H9 (cell line): Measurements from ENCODE around the gene AKR1A1. TPM values are rescaled to one million over a fixed set of nuclear protein-coding genes. Genes with fewer than 3 reads are reported as not detected.
"Not testable (repeated sequence)": the region's sequence is repeated elsewhere in the genome, so short reads cannot be mapped to it uniquely, and the experiment has no call there.

Experiments
- DNase-seq: peaks from one replicate; pipeline ENCODE4 v3.0.0-alpha.2; 2017
- H2AFZ ChIP-seq: one replicate; pipeline ENCODE4 v1.6.1; 2013; ENCODE audit warnings: mild to moderate bottlenecking, low read length, control low read depth, moderate library complexity
- H2AK5ac ChIP-seq: 2 replicates; pipeline ENCODE4 v1.6.1; 2013; ENCODE audit warnings: low read length, control low read depth, mixed read lengths; ENCODE audit not compliant: insufficient read length
- H2BK120ac ChIP-seq: one replicate; pipeline ENCODE4 v1.6.1; 2013; ENCODE audit warnings: low read depth, mild to moderate bottlenecking, low read length, control low read depth, inconsistent platforms; ENCODE audit not compliant: poor library complexity, severe bottlenecking
- H2BK12ac ChIP-seq: 2 replicates; pipeline ENCODE4 v1.6.1; 2013; ENCODE audit warnings: low read length, control low read depth, mixed read lengths, low read depth; ENCODE audit not compliant: insufficient read length
- H2BK15ac ChIP-seq: 2 replicates; pipeline ENCODE4 v1.6.1; 2013; ENCODE audit warnings: low read depth, low read length, control low read depth
- H2BK20ac ChIP-seq: one replicate; pipeline ENCODE4 v1.6.1; 2013; ENCODE audit warnings: low read depth, mild to moderate bottlenecking, low read length, control low read depth, inconsistent platforms; ENCODE audit not compliant: poor library complexity, severe bottlenecking
- H2BK5ac ChIP-seq: 2 replicates; pipeline ENCODE4 v1.6.1; 2013; ENCODE audit warnings: low read length, control low read depth, mixed read lengths; ENCODE audit not compliant: insufficient read length
- H3K14ac ChIP-seq: 2 replicates; pipeline ENCODE4 v1.6.1; 2013; ENCODE audit warnings: low read length, control low read depth; ENCODE audit not compliant: insufficient read depth
- H3K18ac ChIP-seq: 2 replicates; pipeline ENCODE4 v1.6.1; 2013; ENCODE audit warnings: low read depth, mild to moderate bottlenecking, mixed read lengths, low read length, control low read depth; ENCODE audit not compliant: insufficient read length
- H3K23ac ChIP-seq: 2 replicates; pipeline ENCODE4 v1.6.1; 2013; ENCODE audit warnings: low read length, control low read depth, mixed read lengths, low read depth; ENCODE audit not compliant: insufficient read length
- H3K23me2 ChIP-seq: 2 replicates; pipeline ENCODE4 v1.6.1; 2013; ENCODE audit warnings: low read depth, mild to moderate bottlenecking, mixed read lengths, low read length, control low read depth; ENCODE audit not compliant: insufficient read length, poor library complexity, severe bottlenecking
- H3K27ac ChIP-seq: 2 replicates; pipeline ENCODE4 v1.5.1; 2013; ENCODE audit warnings: low read length, control low read depth, mixed read lengths, low read depth; ENCODE audit not compliant: insufficient read length
- H3K27me3 ChIP-seq: 2 replicates; pipeline ENCODE4 v1.6.1; 2013; ENCODE audit warnings: low read length, control low read depth, inconsistent platforms; ENCODE audit not compliant: insufficient read depth
- H3K4ac ChIP-seq: 2 replicates; pipeline ENCODE4 v1.6.1; 2013; ENCODE audit warnings: low read depth, mild to moderate bottlenecking, control low read depth, inconsistent platforms, low read length, moderate library complexity
- H3K4me1 ChIP-seq: 2 replicates; pipeline ENCODE4 v1.6.1; 2013; ENCODE audit warnings: low read length, control low read depth, inconsistent platforms; ENCODE audit not compliant: insufficient read depth
- H3K4me2 ChIP-seq: 2 replicates; pipeline ENCODE4 v1.6.1; 2013; ENCODE audit warnings: low read length, control low read depth, mixed read lengths; ENCODE audit not compliant: insufficient read length, insufficient read depth
- H3K56ac ChIP-seq: 2 replicates; pipeline ENCODE4 v1.6.1; 2013; ENCODE audit warnings: low read depth, mild to moderate bottlenecking, mixed read lengths, low read length, control low read depth; ENCODE audit not compliant: insufficient read length
- H3K79me1 ChIP-seq: 2 replicates; pipeline ENCODE4 v1.6.1; 2013; ENCODE audit warnings: low read depth, mild to moderate bottlenecking, moderate library complexity, low read length, control low read depth, inconsistent platforms; ENCODE audit not compliant: insufficient read depth, poor library complexity, severe bottlenecking
- H3K79me2 ChIP-seq: 2 replicates; pipeline ENCODE4 v1.6.1; 2013; ENCODE audit warnings: low read length, control low read depth, inconsistent platforms; ENCODE audit not compliant: insufficient read depth
- H3K9ac ChIP-seq: 2 replicates; pipeline ENCODE4 v1.6.1; 2013; ENCODE audit warnings: low read length, control low read depth, mixed read lengths; ENCODE audit not compliant: insufficient read length; ENCODE audit errors: extremely low read depth
- H3K9me3 ChIP-seq: one replicate; pipeline ENCODE4 v1.6.1; 2013; ENCODE audit warnings: low read depth, low read length, inconsistent platforms; ENCODE audit not compliant: control insufficient read depth
- H3T11ph ChIP-seq: one replicate; pipeline ENCODE4 v1.6.1; 2013; ENCODE audit warnings: mild to moderate bottlenecking, low read length, control low read depth, inconsistent platforms
- H4K20me1 ChIP-seq: one replicate; pipeline ENCODE4 v1.6.1; 2013; ENCODE audit not compliant: control insufficient read depth, insufficient read length, insufficient read depth
- H4K5ac ChIP-seq: 2 replicates; pipeline ENCODE4 v1.6.1; 2013; ENCODE audit warnings: low read depth, mild to moderate bottlenecking, mixed read lengths, low read length, control low read depth; ENCODE audit not compliant: insufficient read length
- H4K8ac ChIP-seq: replicated peaks from 2 replicates; pipeline ENCODE4 v1.6.1; 2013; ENCODE audit warnings: low read length, control low read depth, mixed read lengths, low read depth; ENCODE audit not compliant: insufficient read length
- H4K91ac ChIP-seq: 2 replicates; pipeline ENCODE4 v1.6.1; 2013; ENCODE audit warnings: low read depth, mild to moderate bottlenecking, moderate library complexity, mixed read lengths, low read length, control low read depth; ENCODE audit not compliant: insufficient read length
- H3K27ac Mint-ChIP-seq, 3 experiments: 2 replicates in 2 of 3; 3 replicates in 1 of 3; pipeline ENCODE4 v1.8.0; 2020 to 2021; ENCODE audit warnings: mixed read lengths in 3 of 3, mild to moderate bottlenecking in 1 of 3, moderate library complexity in 1 of 3
- H3K27me3 Mint-ChIP-seq: 2 replicates; pipeline ENCODE4 v1.8.0; 2021; ENCODE audit warnings: low read depth, mild to moderate bottlenecking, moderate library complexity, mixed read lengths
- H3K36me3 Mint-ChIP-seq, 3 experiments: 2 replicates in 2 of 3; 3 replicates in 1 of 3; pipeline ENCODE4 v1.8.0; 2020 to 2021; ENCODE audit warnings: low read depth in 3 of 3, mixed read lengths in 3 of 3; ENCODE audit not compliant: insufficient read depth in 1 of 3
- H3K4me1 Mint-ChIP-seq, 2 experiments: 2 replicates each; pipeline ENCODE4 v1.8.0; 2020; ENCODE audit warnings: mixed read lengths in 2 of 2
- H3K4me3 Mint-ChIP-seq, 2 experiments: 2 replicates in 1 of 2; 3 replicates in 1 of 2; pipeline ENCODE4 v1.8.0; 2020 to 2021; ENCODE audit warnings: mild to moderate bottlenecking in 2 of 2, mixed read lengths in 2 of 2, moderate library complexity in 1 of 2
- H3K9me3 Mint-ChIP-seq, 2 experiments: 2 replicates in 1 of 2; 3 replicates in 1 of 2; pipeline ENCODE4 v1.8.0; 2020; ENCODE audit warnings: mild to moderate bottlenecking in 2 of 2, mixed read lengths in 2 of 2, moderate library complexity in 1 of 2
- CTCF ChIP-seq: fragments of 200-600 bp; sonication (generic); conservative IDR thresholded peaks from 3 replicates; pipeline ENCODE4 v1.8.0; 2021; ENCODE audit warnings: antibody characterized with exemption, mild to moderate bottlenecking
- WGBS: extraction: QIAGEN DNeasy Blood & Tissue Kit; methylation state at CpG from one replicate; pipeline ENCODE4 v1.1.7; 2013; ENCODE audit warnings: missing lambda C conversion rate, low lambda C conversion rate, mixed read lengths; ENCODE audit not compliant: insufficient read length; ENCODE audit errors: extremely low coverage; 5-methylcytosine and 5-hydroxymethylcytosine counted together
- total RNA-seq: library from RNA; stranded (reverse); gene quantifications from 2 replicates; pipeline ENCODE4 v1.2.1, GENCODE V29; 2021

The AKR1A1 gene
- total RNA-seq, 1 experiment from 2014 or later, result 286 TPM

GRCh38 chr1:45522324-45523104, 28.1 kb upstream of the AKR1A1 start:
- H3K27ac ChIP-seq, result peak overlapping the region; percentile 97
- no peak overlapping the region for H3T11ph ChIP-seq
- H3K27ac Mint-ChIP-seq, result peak overlapping the region; percentile 99 to 100 (median 99)
- peak overlapping the region; percentile 91; the same call in 1 of the 2 replicates for H3K14ac ChIP-seq
- no peak overlapping the region for H2AFZ ChIP-seq
- H3K9ac ChIP-seq, result peak overlapping the region; percentile 96
- H2BK120ac ChIP-seq, result no peak overlapping the region
- peak overlapping the region; percentile 40 for H2BK12ac ChIP-seq
- no peak overlapping the region for H4K8ac ChIP-seq
- peaks cover 4% of the 10 kb centered on the region for H3K4me1 ChIP-seq
- no peak; the same call in 2 of the 3 replicates for TF ChIP-seq CTCF
- peak overlapping the region; percentile 87 for H3K4me2 ChIP-seq
- no peaks in the 10 kb centered on the region for H3K27me3 Mint-ChIP-seq
- H2AK5ac ChIP-seq, result no peak overlapping the region
- peaks cover 33 to 46% of the 10 kb centered on the region in 2 experiments for H3K4me1 Mint-ChIP-seq
- H2BK20ac ChIP-seq, result no peak overlapping the region
- H3K18ac ChIP-seq, result peak overlapping the region; percentile 96
- H2BK5ac ChIP-seq, result peak overlapping the region; percentile 84
- no peak overlapping the region for H2BK15ac ChIP-seq
- no peak overlapping the region for H4K91ac ChIP-seq
- H3K9me3 ChIP-seq, result no peaks in the 10 kb centered on the region
- H4K20me1 ChIP-seq, result no peaks in the 10 kb centered on the region
- WGBS, result no CpG with 5 or more reads among the region's 21 CpGs
- no peaks in the 10 kb centered on the region for H3K79me1 ChIP-seq
- peak overlapping the region; percentile 64 for H3K56ac ChIP-seq
- no peaks in the 10 kb centered on the region for H3K27me3 ChIP-seq
- H3K4ac ChIP-seq, result peak overlapping the region; percentile 10; the same call in 1 of the 2 replicates
- DNase-seq, result peak; percentile 36
- no peaks in the 10 kb centered on the region; a peak in 2 of 5 replicates for H3K9me3 Mint-ChIP-seq
- H3K79me2 ChIP-seq, result peaks cover 28% of the 10 kb centered on the region; the same call in 1 of the 2 replicates
- peak overlapping the region; percentile 94 to 97 for H3K4me3 Mint-ChIP-seq
- H3K23ac ChIP-seq, result peak overlapping the region; percentile 54
- peaks cover 5% of the 10 kb centered on the region for H3K23me2 ChIP-seq
- peaks cover 8 to 18% (median 13%) of the 10 kb centered on the region in 3 experiments; a peak in 5 of 7 replicates for H3K36me3 Mint-ChIP-seq
- H4K5ac ChIP-seq, result peak overlapping the region; percentile 89

GRCh38 chr1:45523516-45523915, 27.1 kb upstream of the AKR1A1 start:
- H3K14ac ChIP-seq, H3K23me2 ChIP-seq, H3K9me3 Mint-ChIP-seq, H3K56ac ChIP-seq, H3K27ac ChIP-seq, H4K5ac ChIP-seq, H4K20me1 ChIP-seq, H4K8ac ChIP-seq, H2BK20ac ChIP-seq, H2BK120ac ChIP-seq, H3K4me2 ChIP-seq, H3K4ac ChIP-seq, H4K91ac ChIP-seq, DNase-seq, H3T11ph ChIP-seq, H3K27ac Mint-ChIP-seq, H2AFZ ChIP-seq, H3K4me1 ChIP-seq, H2BK15ac ChIP-seq, H2BK12ac ChIP-seq, H2BK5ac ChIP-seq, H2AK5ac ChIP-seq, H3K4me3 Mint-ChIP-seq, H3K23ac ChIP-seq, H3K27me3 ChIP-seq, H3K18ac ChIP-seq, H3K27me3 Mint-ChIP-seq, H3K79me1 ChIP-seq, H3K9ac ChIP-seq, H3K9me3 ChIP-seq: not testable (repeated sequence)
- H3K79me2 ChIP-seq, result peaks cover 28% of the 10 kb centered on the region; the same call in 1 of the 2 replicates
- no CpG with 5 or more reads among the region's 2 CpGs for WGBS
- peaks cover 39 to 53% of the 10 kb centered on the region in 2 experiments for H3K4me1 Mint-ChIP-seq
- peaks cover 5 to 12% (median 10%) of the 10 kb centered on the region in 3 experiments; a peak in 5 of 7 replicates for H3K36me3 Mint-ChIP-seq
